ENCODE data around the gene UTP15. TPM values are rescaled to one million over a fixed set of nuclear protein-coding genes. Genes with fewer than 3 reads are reported as not detected.

UTP15 gene
- total RNA-seq, 1 experiment from 2014 or later, result 41.3 TPM

GRCh38 chr5:73626814-73627313 is 61.3 kb downstream of the UTP15 start:
- H3K4me3 Mint-ChIP-seq (ENCODE audit: unreplicated experiment), result peak overlapping the region; percentile 72
- no peaks in the 10 kb centered on the region for H3K9me3 Mint-ChIP-seq (ENCODE audit: unreplicated experiment)
- intact Hi-C loops (cut with micrococcal nuclease), result loop anchor here (2.0 kb wide), 1 partner anchor 66 kb away; no protein-coding TSS in a partner anchor
- H3K27ac Mint-ChIP-seq (ENCODE audit: low read depth, unreplicated experiment), result peak overlapping the region; percentile 46
- no peak for DNase-seq (ENCODE audit: unreplicated experiment)
- H3K4me1 Mint-ChIP-seq (ENCODE audit: insufficient read depth, unreplicated experiment), result peaks cover 39% of the 10 kb centered on the region
- CTCF ChIA-PET, result interaction anchor here (1.3 to 2.0 kb wide), 3 partner anchors 30 to 166 kb away, joined by 3 to 11 read pairs (median 4); no protein-coding TSS in a partner anchor
- H3K36me3 Mint-ChIP-seq (ENCODE audit: insufficient read depth, unreplicated experiment), result peaks cover 9% of the 10 kb centered on the region
- H3K27me3 Mint-ChIP-seq (ENCODE audit: insufficient read depth, unreplicated experiment), result no peaks in the 10 kb centered on the region
- no peak for TF ChIP-seq CTCF (IDR thresholded peaks at IDR 0.05; ENCODE audit: unreplicated experiment)
- POLR2A ChIA-PET, result interaction anchor here (0.9 to 5.0 kb wide), 12 partner anchors 12 to 187 kb away, joined by 3 to 87 read pairs (median 6); partner anchors contain the start of genes ANKRA2 and UTP15
- BruUV-seq (replicated peaks), result TSS peak; percentile 31

- ChIA-PET POLR2A (no interaction called here), CTCF (interaction anchor here (1.1 kb wide), 1 partner anchor 87 kb away, joined by 3 read pairs; no protein-coding TSS in a partner anchor)
- intact Hi-C loops (cut with micrococcal nuclease), result no loop called here
- no peak overlapping the region for H3K4me3 Mint-ChIP-seq (ENCODE audit: unreplicated experiment)
- H3K4me1 Mint-ChIP-seq (ENCODE audit: insufficient read depth, unreplicated experiment), result peaks cover 45% of the 10 kb centered on the region
- no peak for DNase-seq (ENCODE audit: unreplicated experiment)
- no peaks in the 10 kb centered on the region for H3K9me3 Mint-ChIP-seq (ENCODE audit: unreplicated experiment)
- TF ChIP-seq CTCF (IDR thresholded peaks at IDR 0.05; ENCODE audit: unreplicated experiment), result no peak
- no peak overlapping the region for H3K27ac Mint-ChIP-seq (ENCODE audit: low read depth, unreplicated experiment)
- no TSS peak for BruUV-seq (replicated peaks)
- peaks cover 9% of the 10 kb centered on the region for H3K36me3 Mint-ChIP-seq (ENCODE audit: insufficient read depth, unreplicated experiment)
- no peaks in the 10 kb centered on the region for H3K27me3 Mint-ChIP-seq (ENCODE audit: insufficient read depth, unreplicated experiment)
Measured at GRCh38 chr5:73629456-73629855, 63.9 kb downstream of the UTP15 start.

GRCh38 chr5:73630765-73631164 is 65.2 kb downstream of the UTP15 start:
- no peak overlapping the region for H3K4me3 Mint-ChIP-seq (ENCODE audit: unreplicated experiment)
- DNase-seq (ENCODE audit: unreplicated experiment), result no peak
- ChIA-PET POLR2A (interaction anchor here (1.0 kb wide), 1 partner anchor 16 kb away, joined by 4 read pairs; no protein-coding TSS in a partner anchor), CTCF (interaction anchor here (0.5 to 1.1 kb wide), 2 partner anchors 33 to 95 kb away, joined by 4 read pairs; no protein-coding TSS in a partner anchor)
- no TSS peak for BruUV-seq (replicated peaks)
- H3K27me3 Mint-ChIP-seq (ENCODE audit: insufficient read depth, unreplicated experiment), result no peaks in the 10 kb centered on the region
- H3K27ac Mint-ChIP-seq (ENCODE audit: low read depth, unreplicated experiment), result no peak overlapping the region
- no peaks in the 10 kb centered on the region for H3K9me3 Mint-ChIP-seq (ENCODE audit: unreplicated experiment)
- intact Hi-C loops (cut with micrococcal nuclease), result no loop called here
- H3K4me1 Mint-ChIP-seq (ENCODE audit: insufficient read depth, unreplicated experiment), result peaks cover 43% of the 10 kb centered on the region
- no peak for TF ChIP-seq CTCF (IDR thresholded peaks at IDR 0.05; ENCODE audit: unreplicated experiment)
- H3K36me3 Mint-ChIP-seq (ENCODE audit: insufficient read depth, unreplicated experiment), result peaks cover 9% of the 10 kb centered on the region

- ChIA-PET POLR2A (interaction anchor here (0.7 to 1.0 kb wide), 2 partner anchors 9 to 17 kb away, joined by 3 to 4 read pairs; no protein-coding TSS in a partner anchor), CTCF (interaction anchor here (0.5 to 1.1 kb wide), 3 partner anchors 34 to 95 kb away, joined by 4 read pairs; no protein-coding TSS in a partner anchor)
- Mint-ChIP-seq H3K4me3 (ENCODE audit: unreplicated experiment) (no peak overlapping the region), H3K27ac (ENCODE audit: low read depth, unreplicated experiment) (peak overlapping the region; percentile 25), H3K9me3 (ENCODE audit: unreplicated experiment) (no peaks in the 10 kb centered on the region), H3K27me3 (ENCODE audit: insufficient read depth, unreplicated experiment) (no peaks in the 10 kb centered on the region), H3K36me3 (ENCODE audit: insufficient read depth, unreplicated experiment) (peaks cover 9% of the 10 kb centered on the region), H3K4me1 (ENCODE audit: insufficient read depth, unreplicated experiment) (peaks cover 43% of the 10 kb centered on the region)
- DNase-seq (ENCODE audit: unreplicated experiment), result no peak
- BruUV-seq (replicated peaks), result no TSS peak
- no peak for TF ChIP-seq CTCF (IDR thresholded peaks at IDR 0.05; ENCODE audit: unreplicated experiment)
- intact Hi-C loops (cut with micrococcal nuclease), result no loop called here
Measured at GRCh38 chr5:73631500-73631899, 66.0 kb downstream of the UTP15 start.

Other genes starting within 250 kb of the UTP15 start
- 46.4 and 50.9 TPM in 2 replicates for gene FOXD1, start 117.0 kb upstream of the UTP15 start, total RNA-seq (2022)
- 937 and 946 TPM in 2 replicates for gene BTF3, start 67.3 kb upstream of the UTP15 start, total RNA-seq (2022)
- 19.3 and 20.2 TPM in 2 replicates for gene ANKRA2, start 104 bp upstream of the UTP15 start, total RNA-seq (2022)
- 27.2 and 34.8 TPM in 2 replicates for gene ARHGEF28, start 60.5 kb downstream of the UTP15 start, total RNA-seq (2022)

All from MCF 10A (cell line).